ENCODE measurements around the gene TLE4. TPM values are rescaled to one million over a fixed set of nuclear protein-coding genes. Genes with fewer than 3 reads are reported as not detected.

TLE4 gene
- total and polyA plus RNA-seq, 2 of the 13 experiments (the other 11 are each of a cell fraction or from before 2014, with no cell fraction given) = 2.0 to 2.3 TPM

- H3K27ac ChIP-seq (ENCODE audit: extremely low read length, insufficient read depth, low read length) = no peak overlapping the region
- POLR2A ChIA-PET = no interaction called here
- no peak overlapping the region for H3K4me2 ChIP-seq (ENCODE audit: low read depth, low read length)
- no peaks in the 10 kb centered on the region for H3K4me1 ChIP-seq (ENCODE audit: insufficient read depth, low read length)
- in situ Hi-C loops (cut with HindIII; ENCODE audit: extremely low pct_ligation_motif_present, low pct_unique_long_range_greater_than_20kb) = no loop called here
- H2AFZ ChIP-seq (ENCODE audit: low read length) = no peak overlapping the region
- H3K79me2 ChIP-seq (ENCODE audit: insufficient read depth, low read length) = no peaks in the 10 kb centered on the region
- no peaks in the 10 kb centered on the region for H3K27me3 ChIP-seq (ENCODE audit: control insufficient read depth in 1 of 2, insufficient read depth in 2 of 2, low read length in 2 of 2)
- H3K36me3 ChIP-seq (replicated peaks in 1 of 2; ENCODE audit: control insufficient read depth in 1 of 2, insufficient read depth in 2 of 2, low read length in 2 of 2) = no peaks in the 10 kb centered on the region
- 0% methylated on average over 3 of the region's 4 CpGs for WGBS (ENCODE audit: low lambda C conversion rate)
- DNase-seq (ENCODE audit: low spot score) = no peak
- peaks cover 61% of the 10 kb centered on the region for H3K9me3 ChIP-seq (ENCODE audit: low read length)
- intact Hi-C loops (cut with micrococcal nuclease; ENCODE audit: unreplicated experiment) = no loop called here
- no TSS peak for BruUV-seq (replicated peaks)
- FAIRE-seq = no peak
- no peaks in the 10 kb centered on the region for H4K20me1 ChIP-seq (ENCODE audit: insufficient read depth, low read length)
- CTCF ChIA-PET (ENCODE audit: low intra/inter-chr PET ratio, low total read pairs) = no interaction called here
- no peak overlapping the region for H3K9ac ChIP-seq (ENCODE audit: insufficient read depth, low read depth, low read length)
- no peak overlapping the region for H3K4me3 ChIP-seq (replicated peaks in 1 of 3; ENCODE audit: insufficient read depth in 1 of 3, low read depth in 2 of 3, low read length in 3 of 3)
- TF ChIP-seq HOXA5 (CRISPR knock-in tag; IDR thresholded peaks at IDR 0.05) (no peak), IKZF5 (CRISPR knock-in tag; IDR thresholded peaks at IDR 0.05) (no peak), ZNF639 (CRISPR knock-in tag; conservative IDR thresholded peaks at IDR 0.05) (no peak), ZNF260 (CRISPR knock-in tag; IDR thresholded peaks at IDR 0.05; ENCODE audit: borderline replicate concordance, low read depth) (no peak), PAX8 (CRISPR knock-in tag; IDR thresholded peaks at IDR 0.05; ENCODE audit: borderline replicate concordance) (no peak), NFE2L1 (CRISPR knock-in tag; IDR thresholded peaks at IDR 0.05; ENCODE audit: borderline replicate concordance) (no peak), CEBPG (CRISPR knock-in tag; IDR thresholded peaks at IDR 0.05) (no peak), ZNF329 (CRISPR knock-in tag; IDR thresholded peaks at IDR 0.05; ENCODE audit: low read depth) (no peak), YEATS2 (CRISPR knock-in tag; IDR thresholded peaks at IDR 0.05; ENCODE audit: borderline replicate concordance) (no peak)
- ATAC-seq = no peak
These were observed 197.9 kb downstream of the TLE4 start for GRCh38 chr9:79769476-79770275.

Data from HepG2 (cell line).